Neural progenitor cell (in vitro differentiated cells): Measurements from ENCODE around the gene TRIO.

Experiments
- CTCF ChIP-seq: fragments of 200-600 bp; sonication (generic); IDR thresholded peaks from 2 replicates; pipeline ENCODE4 v1.5.1; 2017; ENCODE audit warnings: antibody characterized with exemption, mild to moderate bottlenecking
- EZH2 ChIP-seq: fragments of 200-600 bp; sonication (generic); IDR thresholded peaks from 2 replicates; pipeline ENCODE4 v1.6.1; 2017; ENCODE audit warnings: antibody characterized with exemption, mild to moderate bottlenecking, moderate library complexity
- EZH2phosphoT487 ChIP-seq: fragments of 200-600 bp; sonication (generic); IDR thresholded peaks from 2 replicates; pipeline ENCODE4 v1.6.1; 2017; ENCODE audit warnings: antibody characterized with exemption

- no peak for TF ChIP-seq CTCF
- TF ChIP-seq EZH2phosphoT487, result no peak
- TF ChIP-seq EZH2, result no peak
Observed at GRCh38 chr5:14256026-14256690, 113.0 kb downstream of the TRIO start.
